Measurements from ENCODE around the gene STAC. TPM values are rescaled to one million over a fixed set of nuclear protein-coding genes. Genes with fewer than 3 reads are reported as not detected.

Gene STAC
- total RNA-seq, 1 experiment from 2014 or later: 6.7 TPM

DNA sequence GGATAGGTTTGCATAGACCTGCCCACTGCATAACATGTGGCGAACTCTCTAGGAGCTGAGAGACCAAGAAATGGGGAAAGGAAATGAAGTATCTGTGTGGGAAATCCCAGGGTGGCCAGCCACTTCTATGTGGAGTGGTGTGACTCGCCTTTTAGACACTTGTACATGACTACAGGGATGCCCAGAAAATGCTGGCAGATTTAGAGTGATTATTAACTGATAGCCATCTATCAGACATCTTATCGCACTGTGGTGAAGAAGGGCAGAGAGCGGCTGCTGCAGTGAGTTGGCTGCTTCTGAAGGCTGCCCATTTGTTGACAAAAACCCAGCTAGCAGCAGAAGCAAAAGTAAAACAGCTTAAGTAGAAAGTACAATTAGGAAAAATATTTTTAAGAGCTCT, 18.1 kb upstream of the STAC start:
- no peak overlapping the region for H3K4me3 ChIP-seq (ENCODE audit: low read length)
- peak overlapping the region; percentile 25 for H3K4me2 ChIP-seq (ENCODE audit: low read length)
- no peaks in the 10 kb centered on the region for H3K36me3 ChIP-seq (ENCODE audit: low read depth, low read length)
- no peaks in the 10 kb centered on the region for H4K20me1 ChIP-seq (ENCODE audit: low read length)
- peak; percentile 16; the same call in 1 of the 2 replicates for ATAC-seq
- DNase-seq: no peak
- no peak overlapping the region for H3K27ac ChIP-seq (ENCODE audit: low read length)
- no peaks in the 10 kb centered on the region for H3K79me2 ChIP-seq (ENCODE audit: low read length)
- ChIA-PET CTCF (no interaction called here), POLR2A (ENCODE audit: unreplicated experiment) (no interaction called here)
- H3F3A ChIP-seq (ENCODE audit: low read length, unreplicated experiment): no peaks in the 10 kb centered on the region
- peaks cover 17% of the 10 kb centered on the region for H3K4me1 ChIP-seq (ENCODE audit: insufficient read depth, low read length)
- no peaks in the 10 kb centered on the region for H3K9me2 ChIP-seq (replicated peaks; ENCODE audit: low read length)
- H3K27me3 ChIP-seq (ENCODE audit: low read length): no peaks in the 10 kb centered on the region
- intact Hi-C loops (cut with micrococcal nuclease): no loop called here
- H2AFZ ChIP-seq (ENCODE audit: low read length): no peak overlapping the region
- no TSS peak for BruUV-seq (replicated peaks)
- H3K9me3 ChIP-seq (ENCODE audit: low read length): no peaks in the 10 kb centered on the region
- TF ChIP-seq EZH2phosphoT487 (IDR thresholded peaks at IDR 0.05; ENCODE audit: borderline replicate concordance, low read length) (no peak), EZH2 (IDR thresholded peaks at IDR 0.05; ENCODE audit: low read length, unreplicated experiment) (no peak)
- TF ChIP-seq, protein P1, sequence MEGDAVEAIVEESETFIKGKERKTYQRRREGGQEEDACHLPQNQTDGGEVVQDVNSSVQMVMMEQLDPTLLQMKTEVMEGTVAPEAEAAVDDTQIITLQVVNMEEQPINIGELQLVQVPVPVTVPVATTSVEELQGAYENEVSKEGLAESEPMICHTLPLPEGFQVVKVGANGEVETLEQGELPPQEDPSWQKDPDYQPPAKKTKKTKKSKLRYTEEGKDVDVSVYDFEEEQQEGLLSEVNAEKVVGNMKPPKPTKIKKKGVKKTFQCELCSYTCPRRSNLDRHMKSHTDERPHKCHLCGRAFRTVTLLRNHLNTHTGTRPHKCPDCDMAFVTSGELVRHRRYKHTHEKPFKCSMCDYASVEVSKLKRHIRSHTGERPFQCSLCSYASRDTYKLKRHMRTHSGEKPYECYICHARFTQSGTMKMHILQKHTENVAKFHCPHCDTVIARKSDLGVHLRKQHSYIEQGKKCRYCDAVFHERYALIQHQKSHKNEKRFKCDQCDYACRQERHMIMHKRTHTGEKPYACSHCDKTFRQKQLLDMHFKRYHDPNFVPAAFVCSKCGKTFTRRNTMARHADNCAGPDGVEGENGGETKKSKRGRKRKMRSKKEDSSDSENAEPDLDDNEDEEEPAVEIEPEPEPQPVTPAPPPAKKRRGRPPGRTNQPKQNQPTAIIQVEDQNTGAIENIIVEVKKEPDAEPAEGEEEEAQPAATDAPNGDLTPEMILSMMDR (conservative IDR thresholded peaks at IDR 0.05; ENCODE audit: low read depth, low read length): no peak
- H3K9ac ChIP-seq (ENCODE audit: low read length): no peak overlapping the region

DNA sequence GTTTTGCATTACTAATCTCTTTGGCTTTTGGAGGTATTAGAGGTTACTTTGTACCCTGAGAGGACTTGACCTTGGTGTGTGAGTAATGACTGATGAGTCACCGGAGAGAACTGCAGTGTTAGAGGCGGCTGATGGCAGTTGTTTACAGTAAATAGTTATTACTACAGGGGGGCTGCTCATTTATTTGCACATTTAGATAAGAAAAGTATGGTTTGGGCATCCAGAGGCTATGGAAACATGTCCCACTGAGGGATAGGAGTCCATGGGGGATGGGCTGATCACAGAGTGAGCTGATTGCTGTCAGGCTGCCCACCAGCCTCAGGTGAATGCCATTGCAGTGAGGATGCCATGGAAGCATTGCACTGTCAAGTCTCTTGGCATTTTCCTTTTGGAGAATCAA, 17.3 kb upstream of the STAC start:
- intact Hi-C loops (cut with micrococcal nuclease): no loop called here
- Histone ChIP-seq H3K4me2 (ENCODE audit: low read length) (peak overlapping the region; percentile 25), H2AFZ (ENCODE audit: low read length) (no peak overlapping the region), H3K27me3 (ENCODE audit: low read length) (no peaks in the 10 kb centered on the region), H4K20me1 (ENCODE audit: low read length) (no peaks in the 10 kb centered on the region), H3F3A (ENCODE audit: low read length, unreplicated experiment) (no peaks in the 10 kb centered on the region), H3K9ac (ENCODE audit: low read length) (no peak overlapping the region), H3K9me3 (ENCODE audit: low read length) (no peaks in the 10 kb centered on the region), H3K27ac (ENCODE audit: low read length) (no peak overlapping the region), H3K79me2 (ENCODE audit: low read length) (no peaks in the 10 kb centered on the region), H3K4me3 (ENCODE audit: low read length) (no peak overlapping the region), H3K36me3 (ENCODE audit: low read depth, low read length) (no peaks in the 10 kb centered on the region), H3K4me1 (ENCODE audit: insufficient read depth, low read length) (peaks cover 17% of the 10 kb centered on the region), H3K9me2 (replicated peaks; ENCODE audit: low read length) (no peaks in the 10 kb centered on the region)
- BruUV-seq (replicated peaks): no TSS peak
- ChIA-PET CTCF (no interaction called here), POLR2A (ENCODE audit: unreplicated experiment) (no interaction called here)
- peak; percentile 96 for ATAC-seq
- TF ChIP-seq, protein P1 (conservative IDR thresholded peaks at IDR 0.05; ENCODE audit: low read depth, low read length): no peak
- TF ChIP-seq EZH2 (IDR thresholded peaks at IDR 0.05; ENCODE audit: low read length, unreplicated experiment) (no peak), EZH2phosphoT487 (IDR thresholded peaks at IDR 0.05; ENCODE audit: borderline replicate concordance, low read length) (no peak)
- peak; percentile 81 for DNase-seq

DNA sequence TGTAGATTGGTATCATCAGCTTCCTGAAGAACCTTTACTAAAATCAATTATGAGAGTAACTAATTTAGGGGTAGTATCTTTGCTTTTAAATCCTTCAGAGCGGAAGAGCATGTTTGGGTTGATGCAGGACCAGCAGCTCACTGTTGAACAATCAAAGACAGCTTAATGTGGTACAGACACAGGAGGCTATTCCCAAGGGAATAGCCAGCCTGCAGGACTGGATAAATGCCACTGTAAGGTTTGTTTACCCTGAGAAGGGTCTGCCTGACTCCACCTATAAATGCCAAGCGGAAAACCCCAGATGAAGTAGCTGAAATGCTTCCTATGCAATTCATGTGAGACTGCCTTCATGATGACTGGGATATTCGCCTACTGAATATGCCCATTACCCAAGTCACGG, 16.0 kb upstream of the STAC start:
- Histone ChIP-seq H3K4me1 (ENCODE audit: insufficient read depth, low read length) (peaks cover 17% of the 10 kb centered on the region), H3K79me2 (ENCODE audit: low read length) (no peaks in the 10 kb centered on the region), H4K20me1 (ENCODE audit: low read length) (no peaks in the 10 kb centered on the region), H3F3A (ENCODE audit: low read length, unreplicated experiment) (no peaks in the 10 kb centered on the region), H3K9me3 (ENCODE audit: low read length) (no peaks in the 10 kb centered on the region), H3K9me2 (replicated peaks; ENCODE audit: low read length) (no peaks in the 10 kb centered on the region), H3K27ac (ENCODE audit: low read length) (no peak overlapping the region), H3K36me3 (ENCODE audit: low read depth, low read length) (no peaks in the 10 kb centered on the region), H2AFZ (ENCODE audit: low read length) (no peak overlapping the region), H3K4me2 (ENCODE audit: low read length) (no peak overlapping the region), H3K9ac (ENCODE audit: low read length) (no peak overlapping the region), H3K27me3 (ENCODE audit: low read length) (no peaks in the 10 kb centered on the region), H3K4me3 (ENCODE audit: low read length) (no peak overlapping the region)
- CTCF ChIA-PET: no interaction called here
- ATAC-seq: no peak
- no peak for DNase-seq
- POLR2A ChIA-PET (ENCODE audit: unreplicated experiment): no interaction called here
- intact Hi-C loops (cut with micrococcal nuclease): no loop called here
- BruUV-seq (replicated peaks): no TSS peak
- TF ChIP-seq EZH2phosphoT487 (IDR thresholded peaks at IDR 0.05; ENCODE audit: borderline replicate concordance, low read length) (no peak), EZH2 (IDR thresholded peaks at IDR 0.05; ENCODE audit: low read length, unreplicated experiment) (no peak)
- TF ChIP-seq, protein P1 (conservative IDR thresholded peaks at IDR 0.05; ENCODE audit: low read depth, low read length): no peak
